Measurements from ENCODE around the gene RTL9.
"Not testable (repeated sequence)": the region's sequence is repeated elsewhere in the genome, so short reads cannot be mapped to it uniquely, and the experiment has no call there.

Gene RTL9

DNA sequence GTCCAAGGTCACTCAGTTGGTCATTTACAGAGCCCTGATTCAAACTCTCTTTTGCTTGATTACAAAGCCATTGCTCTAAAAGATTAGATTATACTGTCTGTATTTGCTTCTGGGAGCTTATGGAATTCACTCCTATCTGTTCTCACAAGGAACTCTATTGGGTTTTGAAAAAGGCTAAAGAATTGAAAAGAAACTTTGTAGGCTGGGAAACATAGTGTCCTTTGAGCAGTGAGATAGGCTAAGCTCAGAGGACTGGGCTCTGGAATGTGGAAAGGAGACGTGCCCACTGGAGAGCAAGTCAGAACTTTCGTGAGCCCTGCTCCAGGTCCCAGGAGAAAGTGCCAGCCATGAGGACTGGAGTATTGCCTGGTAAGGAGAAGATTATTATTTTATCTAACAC is at the start of gene RTL9:
Gene RTL9 (plus strand): TSS at position 301 of the 400 bp plus-strand sequence. CDS start 91,770 bp downstream, outside the sequence.
- no peak for DNase-seq

DNA sequence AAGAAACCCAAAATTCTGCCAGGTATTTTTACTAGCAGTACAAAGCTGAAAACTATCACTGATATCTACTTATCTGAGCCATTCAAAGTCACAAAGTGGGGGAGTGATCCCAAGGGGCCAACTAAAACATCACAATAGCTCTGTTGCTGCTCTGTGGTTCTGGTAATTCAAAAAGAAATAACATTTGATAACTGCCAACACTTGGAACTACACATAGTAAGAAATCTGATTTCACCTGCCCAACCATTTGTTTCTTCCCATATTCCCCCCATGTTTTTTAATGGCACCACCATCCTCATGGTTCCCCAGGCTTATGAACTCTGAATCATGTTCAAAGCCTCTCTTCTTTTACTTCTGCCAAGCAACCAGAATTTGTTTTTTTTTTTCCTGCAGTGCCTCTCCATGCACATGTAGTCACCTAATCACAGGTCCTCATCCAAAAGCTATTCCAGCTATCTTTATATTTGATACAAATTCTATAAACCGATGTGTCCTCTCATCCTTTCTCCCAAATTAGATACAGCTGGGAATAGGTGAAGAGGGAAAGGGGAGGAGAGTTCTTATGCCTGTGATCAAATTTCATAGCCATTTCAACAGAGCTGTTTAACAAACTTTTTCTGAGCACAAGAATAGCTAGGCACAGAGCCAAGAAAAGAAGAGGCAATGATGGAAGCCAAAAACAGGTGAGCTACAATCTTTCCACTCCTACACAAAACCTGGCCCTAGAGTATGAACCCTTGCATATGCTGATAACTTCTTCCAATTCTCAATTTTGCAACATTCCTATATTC is 48.5 kb upstream of the RTL9 start:
- DNase-seq: no peak

DNA sequence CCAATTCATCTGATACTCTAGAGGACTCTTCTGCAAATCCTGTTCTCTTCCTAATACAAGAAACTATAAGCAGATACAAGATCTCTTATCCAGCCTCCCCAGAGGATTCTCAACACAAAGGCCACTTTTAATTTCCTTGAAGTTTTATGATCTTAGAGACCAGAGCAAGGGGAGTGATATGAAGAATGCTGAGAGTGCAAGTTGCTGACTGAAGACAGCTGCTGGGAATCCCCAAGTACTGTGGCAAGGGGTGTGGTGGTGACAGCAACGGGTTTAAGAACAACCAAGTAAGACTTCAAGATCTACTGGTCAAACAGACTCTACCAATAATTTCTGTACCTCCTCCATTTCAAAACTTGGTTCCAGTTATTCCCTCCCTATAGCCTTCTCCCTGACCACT is 47.8 kb upstream of the RTL9 start:
- no peak for DNase-seq

DNA sequence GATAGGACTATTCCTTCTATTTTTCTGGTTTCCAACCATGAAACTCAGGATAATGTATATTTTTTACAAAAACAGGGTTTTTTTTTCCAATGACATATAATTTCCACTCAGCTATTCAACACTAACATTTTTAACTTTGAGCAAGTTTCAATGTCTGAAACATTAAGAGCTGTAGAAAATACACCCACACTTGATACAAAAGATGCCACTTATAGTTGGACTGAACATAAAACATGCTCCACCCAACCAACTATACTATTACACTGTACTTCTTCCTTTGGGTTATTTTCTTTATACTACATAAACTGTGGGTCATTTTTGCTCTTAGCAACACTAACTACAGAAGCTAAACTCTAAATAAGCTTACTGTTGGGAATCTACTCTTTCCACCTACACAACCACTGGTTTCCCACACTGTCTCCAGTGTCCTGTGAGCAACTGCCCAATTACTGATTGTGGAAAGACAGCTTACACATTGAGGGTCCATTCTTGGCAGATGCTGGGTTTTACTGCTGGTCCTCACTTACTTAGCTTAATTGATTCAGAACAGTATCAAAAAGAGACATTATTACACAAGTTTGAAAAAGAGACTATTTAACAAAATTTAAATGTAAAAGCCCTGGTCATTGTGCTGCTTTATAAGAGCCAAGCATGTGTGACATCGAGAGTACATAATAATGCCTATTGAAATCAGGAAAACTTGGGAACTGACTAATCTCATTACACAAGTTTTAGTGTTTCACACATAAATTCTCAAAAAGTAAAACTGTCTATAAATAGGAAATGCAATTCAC is 47.0 kb upstream of the RTL9 start:
- no peak for DNase-seq

DNA sequence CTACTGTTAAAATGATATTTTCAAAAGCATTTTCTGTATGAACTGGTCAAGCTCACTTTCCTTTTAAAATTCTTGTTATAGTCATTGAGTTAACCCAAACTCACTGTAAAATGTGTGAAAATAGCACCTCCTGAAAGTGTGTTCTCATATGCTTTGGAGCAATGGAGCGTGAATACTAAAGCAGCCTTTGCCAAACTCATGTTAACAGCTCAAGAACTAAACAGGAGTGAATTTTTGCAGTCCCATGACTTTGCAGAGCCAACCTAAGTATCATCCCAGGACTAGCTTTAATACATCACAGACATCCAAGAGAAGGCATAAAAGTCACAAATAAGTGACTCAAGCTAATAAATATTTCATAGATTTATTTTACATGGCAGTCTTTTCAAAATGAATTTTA is 43.1 kb upstream of the RTL9 start:
- no peak for DNase-seq

DNA sequence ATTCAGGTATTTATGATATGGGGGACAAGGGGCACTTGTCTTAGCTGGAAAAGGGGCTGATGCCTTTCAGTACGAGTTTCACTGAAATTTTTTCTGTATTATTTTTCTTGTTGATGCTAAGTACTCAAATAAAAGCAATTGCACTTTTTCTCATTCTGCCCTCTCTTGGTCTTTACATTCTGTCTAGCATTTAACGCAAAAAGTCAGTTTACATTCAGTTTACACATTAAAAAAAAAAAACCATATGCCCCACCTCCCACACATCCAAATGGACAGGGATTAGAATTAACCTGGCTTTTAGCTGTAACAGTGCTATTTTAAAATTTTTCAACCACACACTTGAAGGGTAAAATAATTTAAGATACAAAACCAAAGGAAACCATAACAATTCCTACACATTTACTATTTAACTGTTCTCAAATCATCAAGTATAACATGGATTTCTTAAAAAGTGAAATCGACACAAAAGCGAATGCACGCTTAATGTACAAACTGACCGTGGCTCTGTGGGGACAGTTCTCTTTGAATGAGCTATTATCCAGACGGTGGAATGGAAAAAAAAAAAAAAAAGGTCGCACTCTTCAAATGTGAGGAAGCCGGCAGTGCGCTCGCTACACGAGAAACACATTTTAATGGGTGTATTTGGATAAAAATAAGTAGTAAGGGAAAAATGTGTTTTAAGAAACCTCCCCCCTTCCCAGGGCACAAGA is 42.1 kb upstream of the RTL9 start:
- DNase-seq: no peak

DNA sequence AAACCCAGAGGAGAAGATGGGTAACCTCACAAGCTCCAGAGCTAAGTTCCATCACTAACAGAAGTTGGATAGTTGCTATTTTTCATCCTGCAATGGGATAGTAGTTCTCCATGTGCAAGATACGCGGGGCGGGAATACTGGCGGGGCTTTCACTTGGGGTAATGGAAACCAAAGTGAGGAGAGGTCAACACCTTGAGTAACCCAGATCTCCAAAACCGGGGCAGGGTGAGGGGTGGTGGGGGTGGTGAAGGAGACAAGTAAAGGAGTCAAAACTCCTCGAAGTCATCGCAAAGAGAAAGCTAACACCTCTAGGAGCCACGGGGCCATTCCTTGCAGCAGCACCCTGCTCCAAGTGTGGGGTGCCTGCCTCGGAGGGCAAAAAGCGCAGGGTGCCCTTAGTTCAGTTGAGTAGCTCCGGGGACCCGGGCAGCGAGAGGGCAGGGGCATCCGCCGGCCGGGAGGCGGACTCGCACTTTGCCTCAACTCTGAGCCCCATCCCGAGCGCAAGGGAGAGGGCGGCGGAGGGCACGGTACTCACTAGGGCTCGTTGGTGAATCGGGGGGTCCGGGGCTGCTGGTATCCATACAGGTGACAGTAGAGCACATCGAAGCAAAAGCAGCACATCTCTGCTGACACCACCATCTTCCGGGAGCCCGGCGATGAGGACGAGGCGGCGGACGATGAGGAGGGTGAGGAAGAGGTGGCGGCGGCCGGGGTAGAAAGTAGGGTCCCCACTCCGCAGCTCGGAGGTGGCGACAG is 41.4 kb upstream of the RTL9 start:
- DNase-seq: peak; percentile 32

DNA sequence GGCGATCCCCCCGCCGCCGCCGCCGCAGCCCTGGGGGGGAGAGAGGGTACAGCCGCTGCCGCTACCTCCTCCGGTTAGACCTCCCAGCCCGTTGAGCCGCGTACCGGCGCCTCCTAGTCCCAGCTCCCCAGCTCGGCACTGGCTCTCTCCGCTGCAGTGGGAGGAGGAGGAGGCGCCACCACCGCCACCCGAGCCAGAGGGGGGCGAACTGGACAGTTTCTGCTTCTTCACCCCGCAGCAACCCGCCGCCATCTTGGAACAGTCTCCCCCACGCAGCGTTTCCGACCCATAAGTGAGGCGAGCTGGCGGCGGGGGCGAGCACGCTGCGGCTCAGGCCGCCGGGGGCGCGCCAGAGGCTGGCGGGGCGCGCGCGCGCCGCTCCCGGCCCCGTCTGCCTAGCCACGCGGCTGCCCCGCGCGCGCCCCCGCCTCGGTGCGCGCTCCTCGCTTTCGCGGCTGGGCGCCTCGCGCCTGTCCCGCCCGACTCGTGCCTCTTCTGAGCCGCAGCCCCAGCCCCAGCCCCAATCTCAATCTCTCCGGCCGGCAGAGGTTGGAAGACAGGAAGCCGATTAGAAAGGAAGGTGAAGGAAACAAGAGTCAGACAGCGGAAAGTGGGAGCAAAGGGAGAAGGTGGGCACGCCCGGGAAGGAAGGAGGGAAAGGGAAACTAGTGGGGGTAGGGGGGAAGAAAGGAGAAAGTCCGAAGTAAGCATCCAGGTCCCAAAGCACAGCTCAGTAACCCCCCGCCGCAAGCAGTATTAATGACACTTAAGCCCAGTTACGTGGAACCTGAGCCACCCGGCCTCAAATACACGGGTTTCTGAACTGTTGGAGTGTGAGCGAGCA is 40.6 kb upstream of the RTL9 start, which contains the start of gene AMMECR1:
Gene AMMECR1 (minus strand): TSS at position 266 of the 844 bp plus-strand sequence. CDS start 14 bp downstream, at position 252.
- peak; percentile 80 for DNase-seq

DNA sequence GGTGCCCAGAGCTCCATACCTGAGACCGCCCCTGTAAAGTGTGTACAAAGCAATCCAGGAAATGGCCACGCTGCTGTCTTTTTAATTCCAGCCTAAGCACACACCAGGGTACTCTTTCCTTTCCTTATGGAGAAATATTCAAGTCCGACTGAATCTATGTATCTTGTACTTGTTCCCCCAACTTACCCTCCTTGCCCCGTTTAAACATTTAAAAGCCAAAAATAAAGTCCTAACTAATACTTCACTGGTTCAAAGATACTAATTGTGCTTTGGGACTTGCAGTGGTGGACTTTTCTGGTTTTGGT is 40.0 kb upstream of the RTL9 start:
- DNase-seq: no peak

DNA sequence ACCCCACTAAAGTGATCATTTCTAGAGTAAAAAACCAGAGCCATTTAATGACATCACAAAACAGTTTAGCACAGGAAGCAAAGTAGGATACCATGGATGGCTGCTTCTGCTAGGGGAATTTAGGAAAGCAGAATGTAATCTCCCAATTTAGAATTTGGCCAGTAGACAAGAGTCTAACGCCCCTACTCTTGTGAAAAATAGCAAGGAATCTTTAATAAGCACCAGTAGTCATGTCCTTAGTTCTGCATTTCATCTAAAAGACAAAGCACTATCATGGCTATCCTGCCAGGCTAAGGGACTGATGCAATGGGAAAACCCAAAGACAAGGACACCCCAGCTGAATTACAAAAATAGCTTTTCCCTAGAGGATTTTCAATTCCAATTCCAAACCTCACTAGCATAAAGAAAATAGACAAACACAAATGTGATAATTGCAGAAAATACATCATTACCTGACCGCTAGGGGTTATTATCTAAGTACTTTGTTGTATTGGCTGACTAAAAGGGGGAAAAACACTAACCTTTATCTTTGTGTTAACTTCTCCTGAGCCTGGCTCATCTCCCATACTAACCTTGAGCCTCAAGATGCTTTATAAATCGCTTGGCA is 38.2 kb upstream of the RTL9 start:
- DNase-seq: no peak

DNA sequence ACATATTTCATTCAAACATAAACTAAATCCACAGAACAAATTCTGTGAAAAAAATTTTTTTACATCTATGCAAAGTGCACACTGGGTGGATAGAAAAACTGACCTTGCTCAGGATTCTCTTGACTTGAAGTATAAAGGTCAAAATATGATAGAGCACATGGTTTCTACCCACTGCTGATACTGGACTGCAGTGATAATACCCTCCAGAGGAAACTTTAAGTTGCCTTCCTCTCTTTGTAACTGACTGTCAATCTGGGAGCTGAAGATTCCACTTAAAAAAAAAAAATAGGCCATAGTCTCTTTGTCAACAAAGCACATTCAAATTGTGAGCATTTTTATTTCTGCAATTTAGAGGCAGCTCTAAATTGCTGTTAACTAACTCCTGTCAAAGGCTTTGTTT is 37.6 kb upstream of the RTL9 start:
- no peak for DNase-seq

DNA sequence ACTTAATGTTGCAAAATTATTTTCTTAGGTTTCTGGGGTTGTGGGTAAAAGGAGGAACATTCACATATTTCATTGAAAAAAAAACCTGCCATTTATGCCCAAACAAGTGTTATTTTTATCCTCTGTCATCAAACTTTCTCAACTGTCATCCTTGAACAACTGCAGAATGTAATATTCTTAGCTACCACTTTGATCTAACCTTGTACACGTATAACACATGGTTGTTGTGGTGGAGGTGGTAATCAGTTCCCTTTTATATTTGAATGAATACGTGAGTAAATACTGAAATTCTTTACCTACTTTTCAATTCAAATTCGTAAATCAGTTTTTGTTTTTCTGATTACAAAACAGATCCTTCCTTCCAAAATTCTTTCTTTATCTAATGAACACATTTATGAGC is 37.0 kb upstream of the RTL9 start:
- DNase-seq: no peak

DNA sequence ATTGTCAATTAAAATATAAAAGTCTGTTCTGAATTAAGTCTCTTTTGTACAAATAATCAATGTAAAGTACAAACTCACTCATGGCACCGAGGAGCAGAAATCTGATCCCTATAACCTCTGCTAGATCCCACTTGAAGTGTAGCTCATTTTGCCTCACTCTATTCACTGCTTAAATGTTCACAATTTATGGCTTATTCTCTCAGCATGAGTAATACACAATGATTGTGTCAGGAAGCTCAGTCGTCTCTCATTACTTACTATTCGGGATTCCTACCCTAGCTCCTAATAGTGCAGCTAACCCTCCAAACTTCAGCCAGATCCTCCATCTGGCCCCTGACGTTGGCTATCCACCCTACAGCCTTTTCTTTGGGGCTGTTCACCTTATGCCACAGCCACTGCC is 36.0 kb upstream of the RTL9 start:
- DNase-seq: no peak

DNA sequence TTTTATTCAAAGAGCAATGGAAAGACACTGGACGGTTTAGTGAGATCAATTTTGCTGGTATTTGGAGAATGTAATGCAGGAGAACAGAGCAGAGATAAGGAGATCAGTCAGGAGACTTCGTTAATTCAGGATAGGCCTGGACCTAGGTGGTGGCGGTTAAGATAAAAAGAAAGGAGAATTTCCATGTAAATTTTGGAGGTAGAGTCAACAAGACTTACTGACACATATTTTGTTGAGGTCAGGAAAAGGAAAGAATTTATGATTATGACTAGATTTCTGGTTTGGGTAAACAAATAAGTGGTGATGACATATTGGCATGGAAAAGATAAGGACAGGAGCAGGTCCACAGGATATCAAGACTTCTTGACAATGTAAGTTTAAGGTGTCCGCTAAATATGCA is 31.9 kb upstream of the RTL9 start:
- DNase-seq: no peak

DNA sequence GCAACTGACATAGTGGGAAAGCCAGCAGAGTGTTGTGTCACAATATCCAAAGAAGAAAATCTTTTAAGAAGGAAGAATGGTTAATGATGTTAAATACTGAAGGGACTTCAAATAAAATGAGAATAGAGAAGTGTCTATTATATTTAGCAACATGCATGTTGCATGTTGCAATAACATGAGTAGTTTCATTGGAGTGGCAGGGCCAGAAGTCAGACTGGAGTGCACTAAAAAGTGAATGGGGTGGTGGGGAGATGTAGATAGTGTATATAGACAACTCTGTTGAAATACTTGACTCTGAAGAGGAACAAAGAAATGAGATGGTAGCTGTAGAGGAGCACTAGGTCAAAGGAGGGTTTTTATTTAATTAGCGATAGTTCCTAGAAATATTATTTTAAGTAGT is 31.3 kb upstream of the RTL9 start:
- DNase-seq: no peak

DNA sequence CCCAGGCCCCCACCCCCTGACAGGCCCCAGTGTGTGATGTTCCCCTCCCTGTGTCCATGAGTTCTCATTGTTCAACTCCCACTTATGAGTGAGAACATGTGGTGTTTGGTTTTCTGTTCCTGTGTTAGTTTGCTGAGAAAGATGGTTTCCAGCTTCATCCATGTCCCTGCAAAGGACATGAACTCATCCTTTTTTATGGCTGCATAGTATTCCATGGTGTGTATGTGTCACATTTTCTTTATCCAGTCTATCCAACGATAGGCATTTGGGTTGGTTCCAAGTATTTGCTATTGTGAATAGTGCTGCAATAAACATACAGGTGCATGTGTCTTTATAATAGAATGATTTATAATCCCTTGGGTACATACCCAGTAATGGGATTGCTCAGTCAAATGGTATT is 30.0 kb upstream of the RTL9 start:
- not testable (repeated sequence) for DNase-seq

DNA sequence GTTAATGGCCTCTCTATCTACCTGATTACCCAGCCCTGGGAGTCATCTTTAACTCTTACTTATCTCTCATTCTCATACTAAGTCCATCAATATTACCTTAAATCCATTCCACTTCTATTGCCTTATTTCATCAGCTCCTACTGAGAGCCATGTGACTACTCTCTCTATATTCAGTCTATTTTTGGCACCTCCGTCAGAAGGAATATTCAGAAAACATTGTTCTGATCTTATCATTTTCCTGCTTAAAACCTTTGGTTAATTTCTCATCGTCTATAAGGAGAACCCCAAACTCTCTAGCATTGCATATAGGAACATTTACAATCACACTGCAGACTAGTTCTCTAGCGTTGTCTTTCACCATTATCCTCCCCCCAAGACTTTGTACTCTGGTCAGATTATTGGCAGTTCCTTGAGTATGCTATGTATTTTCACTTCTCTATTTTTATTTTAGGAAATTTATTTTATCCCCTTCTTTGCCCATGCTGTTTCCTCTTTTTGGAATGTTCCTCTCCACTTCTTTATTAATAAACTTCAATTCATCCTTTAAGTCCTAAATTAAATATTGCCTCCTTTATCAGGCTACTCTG is 27.1 kb upstream of the RTL9 start:
- DNase-seq: no peak

DNA sequence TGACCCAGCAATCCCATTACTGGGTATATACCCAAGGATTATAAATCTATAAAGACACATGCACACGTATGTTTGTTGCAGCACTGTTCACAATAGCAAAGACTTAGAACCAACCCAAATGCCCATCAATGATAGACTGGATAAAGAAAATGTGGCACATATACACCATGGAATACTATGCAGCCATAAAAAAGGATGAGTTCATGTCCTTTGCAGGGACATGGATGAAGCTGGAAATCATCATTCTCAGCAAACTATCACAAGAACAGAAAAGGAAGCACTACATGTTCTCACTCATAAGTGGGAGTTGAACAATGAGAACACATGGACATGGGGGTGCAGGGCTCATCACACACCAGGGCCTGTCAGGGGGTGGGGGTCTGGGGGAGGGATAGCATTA is 25.2 kb upstream of the RTL9 start:
- DNase-seq: not testable (repeated sequence)

DNA sequence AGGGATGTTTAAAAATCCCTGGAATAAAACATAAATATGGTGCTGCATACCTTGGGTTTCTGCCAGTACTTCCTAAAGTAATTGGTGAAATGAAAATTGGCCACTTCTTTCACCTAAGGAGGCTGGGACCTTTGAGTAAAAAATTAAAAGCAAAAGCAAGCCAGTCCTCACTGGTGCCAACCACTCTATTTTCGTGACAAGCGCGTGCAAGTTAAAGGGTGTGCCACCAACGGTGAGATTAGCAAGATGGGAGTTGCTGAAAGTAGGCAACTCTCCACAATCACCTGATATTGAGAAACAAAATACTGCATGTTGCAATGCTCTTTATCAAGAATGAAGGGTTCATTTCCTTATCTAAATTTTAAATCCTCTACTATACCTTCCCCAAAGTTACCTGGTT is 19.7 kb upstream of the RTL9 start:
- DNase-seq: no peak

DNA sequence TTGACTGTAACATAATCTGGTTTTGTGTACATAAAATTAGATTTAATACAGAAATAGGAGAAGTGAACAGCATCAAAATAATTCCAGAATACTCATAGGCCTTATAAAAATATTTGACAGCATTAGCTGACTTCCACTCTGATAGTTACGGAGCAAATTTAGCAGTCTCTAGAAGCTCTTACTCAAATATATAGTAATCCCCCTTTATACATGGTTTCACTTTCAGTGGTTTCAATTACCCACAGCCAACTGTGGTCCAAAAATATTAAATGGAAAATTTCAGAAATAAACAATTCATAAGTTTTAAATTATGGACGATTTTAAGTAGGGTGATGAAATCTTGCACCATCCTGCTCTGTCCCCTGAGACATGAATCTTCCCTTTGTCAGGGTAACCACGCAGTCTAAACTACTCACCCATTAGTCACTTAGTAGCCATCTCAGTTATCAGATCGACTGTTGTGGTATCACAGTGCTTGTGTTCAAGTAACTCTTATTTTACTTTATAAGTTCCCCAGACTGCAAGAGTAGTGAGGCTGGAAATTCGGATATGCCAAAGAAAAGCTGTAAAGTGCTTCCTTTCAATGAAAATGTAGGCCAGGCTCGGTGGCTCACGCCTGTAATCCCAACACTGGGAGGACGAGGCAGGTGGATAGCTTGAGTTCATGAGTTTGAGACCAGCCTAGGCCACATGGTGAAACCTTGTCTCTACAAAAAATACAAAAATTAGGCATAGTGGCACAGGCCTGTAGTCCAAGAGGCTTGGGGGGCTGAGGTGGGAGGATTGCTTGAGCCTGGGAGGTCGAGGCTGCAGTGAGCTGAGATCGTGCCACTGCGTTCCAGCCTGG is 17.2 kb upstream of the RTL9 start:
- DNase-seq: no peak
